Amniotic epithelial cell (primary cell): Measurements from ENCODE around the gene ST6GALNAC3.
A peak's percentile ranks its signal among the peaks of the same experiment; 100 is the strongest.

ENCODE experiments used
- DNase-seq: peaks from one replicate; pipeline ENCODE4 v3.0.0-alpha.2; 2010; ENCODE audit warnings: low read depth

ST6GALNAC3 gene

GRCh38 chr1:76142771-76143540 lies 68.4 kb downstream of the ST6GALNAC3 start:
- DNase-seq: peak; percentile 60

GRCh38 chr1:76144247-76144646 lies 69.7 kb downstream of the ST6GALNAC3 start:
- no peak for DNase-seq

GRCh38 chr1:76145332-76145731 lies 70.8 kb downstream of the ST6GALNAC3 start:
- DNase-seq: no peak

- DNase-seq: no peak
These were observed 71.6 kb downstream of the ST6GALNAC3 start for GRCh38 chr1:76146184-76146583.

GRCh38 chr1:76147917-76148316 lies 73.4 kb downstream of the ST6GALNAC3 start:
- DNase-seq: no peak

- no peak for DNase-seq
These were observed 73.9 kb downstream of the ST6GALNAC3 start for GRCh38 chr1:76148460-76148859.

GRCh38 chr1:76153841-76154205 lies 79.3 kb downstream of the ST6GALNAC3 start:
- DNase-seq: no peak

GRCh38 chr1:76154206-76154956 lies 79.8 kb downstream of the ST6GALNAC3 start:
- DNase-seq: peak; percentile 63

GRCh38 chr1:76156987-76157386 lies 82.4 kb downstream of the ST6GALNAC3 start:
- DNase-seq: no peak

- peak; percentile 13 for DNase-seq
These were observed 83.6 kb downstream of the ST6GALNAC3 start for GRCh38 chr1:76158126-76158525.

GRCh38 chr1:76160225-76160624 lies 85.7 kb downstream of the ST6GALNAC3 start:
- DNase-seq: no peak

- no peak for DNase-seq
These were observed 86.9 kb downstream of the ST6GALNAC3 start for GRCh38 chr1:76161451-76161850.

- no peak for DNase-seq
These were observed 87.7 kb downstream of the ST6GALNAC3 start for GRCh38 chr1:76162254-76162653.

GRCh38 chr1:76164165-76164564 lies 89.6 kb downstream of the ST6GALNAC3 start:
- no peak for DNase-seq

- DNase-seq: no peak
These were observed 95.5 kb downstream of the ST6GALNAC3 start for GRCh38 chr1:76170084-76170483.

- DNase-seq: no peak
These were observed 96.0 kb downstream of the ST6GALNAC3 start for GRCh38 chr1:76170513-76170912.

GRCh38 chr1:76176000-76176399 lies 101.5 kb downstream of the ST6GALNAC3 start:
- DNase-seq: no peak

GRCh38 chr1:76177615-76178014 lies 103.1 kb downstream of the ST6GALNAC3 start:
- no peak for DNase-seq

GRCh38 chr1:76179219-76179698 lies 104.7 kb downstream of the ST6GALNAC3 start:
- DNase-seq: no peak

GRCh38 chr1:76185207-76185606 lies 110.7 kb downstream of the ST6GALNAC3 start:
- DNase-seq: no peak

- no peak for DNase-seq
These were observed 112.1 kb downstream of the ST6GALNAC3 start for GRCh38 chr1:76186554-76187170.

GRCh38 chr1:76187436-76187835 lies 112.9 kb downstream of the ST6GALNAC3 start:
- DNase-seq: no peak

GRCh38 chr1:76189310-76189709 lies 114.8 kb downstream of the ST6GALNAC3 start:
- DNase-seq: no peak
